GM12878 (cell line): ENCODE results near the gene USP17L28. TPM values are rescaled to one million over a fixed set of nuclear protein-coding genes. Genes with fewer than 3 reads are reported as not detected.
A peak's percentile ranks its signal among the peaks of the same experiment; 100 is the strongest.
"Not testable (repeated sequence)": the region's sequence is repeated elsewhere in the genome, so short reads cannot be mapped to it uniquely, and the experiment has no call there.

ENCODE experiments used
- ATAC-seq: fragments of 200-7000 bp; cut with Tn5 transposase; 3 replicates; pipeline ENCODE4 v1.9.1; 2020; ENCODE audit warnings: mild to moderate bottlenecking, moderate library complexity
- BruUV-seq: library from RNA; stranded (reverse); fragments of 400-500 nt; replicated peaks from 2 replicates; lab custom pipeline; 2021; lab: Mats Ljungman, UMichigan
- CTCF ChIA-PET: fragments of 300-600 bp; sonication (Branson Sonifier 250); formaldehyde crosslinking; extraction: SDS; loops from one replicate; lab custom pipeline; 2021; ENCODE audit warnings: inconsistent platforms; lab: Yijun Ruan, JAX
- POLR2A ChIA-PET: fragments of 350-600 bp; formaldehyde crosslinking; extraction: SDS; loops from one replicate; lab custom pipeline; 2021; ENCODE audit warnings: inconsistent platforms; lab: Charles Lee
- RAD21 ChIA-PET: fragments of 300-600 bp; sonication (Branson Sonifier 250); formaldehyde crosslinking; loops from one replicate; lab custom pipeline; 2023; ENCODE audit warnings: antibody characterized with exemption; ENCODE audit not compliant: unreplicated experiment; lab: Charles Lee
- SMC1A ChIA-PET: fragments of 300-600 bp; sonication (Branson Sonifier 250); formaldehyde crosslinking; loops from one replicate; lab custom pipeline; 2023; ENCODE audit not compliant: unreplicated experiment, uncharacterized antibody; lab: Charles Lee
- DNase-seq: peaks from one replicate; pipeline ENCODE4 v3.0.0-alpha.2; 2011; ENCODE audit warnings: low read depth, low spot score
- FAIRE-seq: peaks from 3 replicates; lab custom pipeline; 2011; peaks lifted over from hg19 to GRCh38; lab: Jason Lieb, UNC
- H2AFZ ChIP-seq: 2 replicates; pipeline ENCODE4 v1.6.0; 2011; ENCODE audit warnings: low read depth, low read length, control low read depth; ENCODE audit not compliant: control insufficient read depth
- H3K27ac ChIP-seq: 2 replicates; pipeline ENCODE4 v1.5.1; 2011; ENCODE audit warnings: control low read depth; ENCODE audit not compliant: control insufficient read depth, insufficient read depth
- H3K27me3 ChIP-seq, 2 experiments: replicated peaks in 1 of 2; 2 replicates each; pipeline versions ENCODE4 v1.6.0 to v1.6.1; 2011; ENCODE audit warnings: low read length in 1 of 2; ENCODE audit not compliant: control insufficient read depth in 2 of 2, insufficient read depth in 2 of 2
- H3K36me3 ChIP-seq, 2 experiments: 2 replicates each; pipeline ENCODE4 v1.5.1; 2011; ENCODE audit warnings: low read length in 1 of 2; ENCODE audit not compliant: control insufficient read depth in 2 of 2, insufficient read depth in 2 of 2
- H3K4me1 ChIP-seq: 2 replicates; pipeline ENCODE4 v1.6.1; 2011; ENCODE audit warnings: mild to moderate bottlenecking, low read length, moderate library complexity, mixed read lengths; ENCODE audit not compliant: control insufficient read depth, insufficient read depth
- H3K4me2 ChIP-seq: 2 replicates; pipeline ENCODE4 v1.6.0; 2011; ENCODE audit warnings: control low read depth; ENCODE audit not compliant: control insufficient read depth, insufficient read depth
- H3K4me3 ChIP-seq: fragments of 200-600 bp; sonication (generic); 2 replicates; pipeline ENCODE4 v1.5.1; 2016
- H3K79me2 ChIP-seq: 2 replicates; pipeline ENCODE4 v1.6.0; 2011; ENCODE audit warnings: low read length; ENCODE audit not compliant: control insufficient read depth, insufficient read depth
- H3K9ac ChIP-seq: 2 replicates; pipeline ENCODE4 v1.8.0; 2011; ENCODE audit warnings: low read length, control low read depth, mixed read lengths; ENCODE audit not compliant: control insufficient read depth, insufficient read depth
- H3K9me3 ChIP-seq: replicated peaks from 3 replicates; pipeline ENCODE4 v1.5.1; 2011; ENCODE audit warnings: mild to moderate bottlenecking, low read length; ENCODE audit not compliant: control insufficient read depth, insufficient read depth
- H4K20me1 ChIP-seq: 2 replicates; pipeline ENCODE4 v1.6.0; 2011; ENCODE audit not compliant: control insufficient read depth, insufficient read depth
- BCL11A ChIP-seq: IDR thresholded peaks from 2 replicates; pipeline ENCODE4 v1.6.1; 2011; ENCODE audit warnings: low read depth, low read length
- BRCA1 ChIP-seq: IDR thresholded peaks from 2 replicates; pipeline ENCODE4 v1.6.1; 2011; ENCODE audit warnings: low read depth, low read length, improper control_type of control experiment
- CHD4 ChIP-seq: fragments of 200-600 bp; sonication (generic); IDR thresholded peaks from 2 replicates; pipeline ENCODE4 v1.6.1; 2016; ENCODE audit warnings: mild to moderate bottlenecking
- KLF5 ChIP-seq: fragments of 450-650 bp; IDR thresholded peaks from 2 replicates; pipeline ENCODE4 v1.6.1; 2014; ENCODE audit warnings: mild to moderate bottlenecking; ENCODE audit not compliant: partially characterized antibody
- MTA3 ChIP-seq: IDR thresholded peaks from 2 replicates; pipeline ENCODE4 v1.6.1; 2012; ENCODE audit warnings: low read length, inconsistent platforms, borderline replicate concordance
- PML ChIP-seq: IDR thresholded peaks from 2 replicates; pipeline ENCODE4 v1.6.1; 2012; ENCODE audit warnings: low read length, inconsistent platforms
- POU2F2 ChIP-seq: IDR thresholded peaks from 3 replicates; pipeline ENCODE4 v1.6.1; 2011; ENCODE audit warnings: low read depth, mild to moderate bottlenecking, low read length, borderline replicate concordance
- RAD21 ChIP-seq: IDR thresholded peaks from 2 replicates; pipeline ENCODE4 v1.6.1; 2011; ENCODE audit warnings: mild to moderate bottlenecking, low read depth, low read length, moderate library complexity; ENCODE audit not compliant: insufficient read depth
- SMARCA5 ChIP-seq: fragments of 450-650 bp; IDR thresholded peaks from 2 replicates; pipeline ENCODE4 v1.6.1; 2017; ENCODE audit warnings: mild to moderate bottlenecking
- SMC3 ChIP-seq: IDR thresholded peaks from 2 replicates; pipeline ENCODE4 v1.6.1; 2011; ENCODE audit warnings: low read length, improper control_type of control experiment, borderline replicate concordance
- SREBF1 ChIP-seq: IDR thresholded peaks from 2 replicates; pipeline ENCODE4 v1.6.1; 2012; ENCODE audit warnings: mild to moderate bottlenecking, low read length
- YBX1 ChIP-seq: fragments of 450-650 bp; IDR thresholded peaks from 2 replicates; pipeline ENCODE4 v1.6.1; 2016; ENCODE audit warnings: antibody characterized with exemption
- ZSCAN29 ChIP-seq: fragments of 450-650 bp; IDR thresholded peaks from 2 replicates; pipeline ENCODE4 v1.6.1; 2017; ENCODE audit warnings: mild to moderate bottlenecking, moderate library complexity
- WGBS: methylation state at CpG from one replicate; pipeline ENCODE4 v1.1.6; 2016; ENCODE audit warnings: low lambda C conversion rate; ENCODE audit not compliant: insufficient replicate concordance, insufficient coverage; ENCODE audit errors: missing lambda C conversion rate; 5-methylcytosine and 5-hydroxymethylcytosine counted together
- in situ Hi-C: fragments of 300-500 bp; cut with MboI; formaldehyde crosslinking; loops from 9 replicates; pipeline ENCODE4 v1.14.3; 2018; ENCODE audit warnings: mixed read lengths
- intact Hi-C: fragments of 100-400 bp; cut with micrococcal nuclease; formaldehyde crosslinking; loops from one replicate; pipeline ENCODE4 v1.14.2; 2022; ENCODE audit not compliant: unreplicated experiment
- polyA plus RNA-seq, 11 experiments: library from polyadenylated mRNA; depleted of rRNA in 4 of 11; unstranded in 6 of 11; stranded (reverse) in 5 of 11; fragments of >200 nt; fragmentation: Nextera tagmentation in 4 of 11; fragmentation: Illumina TruSeq in 1 of 11; extraction: Ambion mirVana in 4 of 11; extraction: Trizol in 1 of 11; gene quantifications; 1 replicate in 1 of 11; 2 replicates in 10 of 11; pipeline versions ENCODE4 v1.2.1 to v1.2.3, GENCODE V29; 2011 to 2016; ENCODE audit warnings: inconsistent platforms in 2 of 11, missing spikeins in 2 of 11, low read depth in 1 of 11
- total RNA-seq, 4 experiments: library from RNA; depleted of rRNA in 3 of 4; stranded (reverse); fragments of >200 nt in 3 of 4; fragmentation: Illumina TruSeq in 1 of 4; extraction: Trizol in 1 of 4; gene quantifications; 2 replicates each; pipeline versions ENCODE4 v1.2.1 to v1.2.3, GENCODE V29; 2013 to 2021
- TF ChIP-seq, protein P1 (sequence below), 3 experiments: IDR thresholded peaks in 2 of 3; conservative IDR thresholded peaks in 1 of 3; 2 replicates each; pipeline ENCODE4 v1.5.1; 2011; ENCODE audit warnings: low read depth in 3 of 3, low read length in 3 of 3, mild to moderate bottlenecking in 3 of 3, control low read depth in 2 of 3, moderate library complexity in 2 of 3, inconsistent platforms in 1 of 3, mixed read lengths in 1 of 3; ENCODE audit not compliant: control insufficient read depth in 2 of 3, insufficient read depth in 1 of 3; ENCODE audit errors: extremely low read depth in 1 of 3
- TF ChIP-seq, protein P2 (sequence below): fragments of 150-350 bp; IDR thresholded peaks from 2 replicates; pipeline ENCODE4 v1.6.1; 2016; ENCODE audit warnings: low read depth, low read length

The USP17L28 gene
- total and polyA plus RNA-seq, 10 of the 15 experiments (the other 5 are each of a cell fraction or from before 2014, with no cell fraction given) = not detected

DNA sequence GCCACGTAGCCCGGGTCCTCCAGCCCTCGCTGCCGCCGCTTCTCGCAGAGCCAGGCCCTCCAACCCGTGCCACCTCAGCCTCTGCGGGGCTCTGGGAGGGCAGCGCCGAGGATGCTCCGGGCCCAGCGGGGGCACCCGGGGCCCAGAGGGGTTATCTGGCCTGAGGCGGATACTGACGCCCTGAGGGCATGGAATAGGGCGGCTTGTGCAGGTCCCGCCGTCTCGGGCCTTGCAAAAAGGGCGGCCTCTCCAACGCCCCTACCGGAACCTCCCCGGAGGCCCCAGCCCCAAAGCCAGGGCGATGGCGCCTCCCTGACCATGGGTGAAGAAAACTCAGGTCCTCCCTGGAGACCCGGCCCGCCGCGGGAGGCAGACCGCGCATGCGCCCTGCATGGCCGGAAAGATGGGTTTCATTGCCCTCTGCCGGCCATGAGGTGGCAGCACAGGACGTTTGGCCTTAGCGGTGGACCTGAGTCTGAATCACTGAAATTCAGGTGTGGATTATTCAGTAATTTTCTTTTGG, 32.4 kb downstream of the USP17L28 start:
- DNase-seq, FAIRE-seq, CTCF ChIA-PET, H3K9ac ChIP-seq, H3K27me3 ChIP-seq, in situ Hi-C loops, H3K9me3 ChIP-seq, BruUV-seq, H3K4me2 ChIP-seq, RAD21 ChIA-PET, H2AFZ ChIP-seq, POLR2A ChIA-PET, SMC1A ChIA-PET, intact Hi-C loops, H3K27ac ChIP-seq, ATAC-seq, H3K4me1 ChIP-seq, H3K36me3 ChIP-seq, H3K79me2 ChIP-seq, H3K4me3 ChIP-seq, H4K20me1 ChIP-seq: not testable (repeated sequence)
- 30% methylated on average over 28 of the region's 36 CpGs for WGBS
- TF ChIP-seq, protein P1, sequence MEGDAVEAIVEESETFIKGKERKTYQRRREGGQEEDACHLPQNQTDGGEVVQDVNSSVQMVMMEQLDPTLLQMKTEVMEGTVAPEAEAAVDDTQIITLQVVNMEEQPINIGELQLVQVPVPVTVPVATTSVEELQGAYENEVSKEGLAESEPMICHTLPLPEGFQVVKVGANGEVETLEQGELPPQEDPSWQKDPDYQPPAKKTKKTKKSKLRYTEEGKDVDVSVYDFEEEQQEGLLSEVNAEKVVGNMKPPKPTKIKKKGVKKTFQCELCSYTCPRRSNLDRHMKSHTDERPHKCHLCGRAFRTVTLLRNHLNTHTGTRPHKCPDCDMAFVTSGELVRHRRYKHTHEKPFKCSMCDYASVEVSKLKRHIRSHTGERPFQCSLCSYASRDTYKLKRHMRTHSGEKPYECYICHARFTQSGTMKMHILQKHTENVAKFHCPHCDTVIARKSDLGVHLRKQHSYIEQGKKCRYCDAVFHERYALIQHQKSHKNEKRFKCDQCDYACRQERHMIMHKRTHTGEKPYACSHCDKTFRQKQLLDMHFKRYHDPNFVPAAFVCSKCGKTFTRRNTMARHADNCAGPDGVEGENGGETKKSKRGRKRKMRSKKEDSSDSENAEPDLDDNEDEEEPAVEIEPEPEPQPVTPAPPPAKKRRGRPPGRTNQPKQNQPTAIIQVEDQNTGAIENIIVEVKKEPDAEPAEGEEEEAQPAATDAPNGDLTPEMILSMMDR (IDR thresholded peaks at IDR 0.05 in 2 of 3, conservative IDR thresholded peaks at IDR 0.05 in 1 of 3; ENCODE audit: control insufficient read depth in 2 of 3, extremely low read depth in 1 of 3, insufficient read depth in 1 of 3, low read depth in 3 of 3, low read length in 3 of 3) = peak in 1 of 3 experiments; percentile 11; a peak in 1 of 6 replicates

DNA sequence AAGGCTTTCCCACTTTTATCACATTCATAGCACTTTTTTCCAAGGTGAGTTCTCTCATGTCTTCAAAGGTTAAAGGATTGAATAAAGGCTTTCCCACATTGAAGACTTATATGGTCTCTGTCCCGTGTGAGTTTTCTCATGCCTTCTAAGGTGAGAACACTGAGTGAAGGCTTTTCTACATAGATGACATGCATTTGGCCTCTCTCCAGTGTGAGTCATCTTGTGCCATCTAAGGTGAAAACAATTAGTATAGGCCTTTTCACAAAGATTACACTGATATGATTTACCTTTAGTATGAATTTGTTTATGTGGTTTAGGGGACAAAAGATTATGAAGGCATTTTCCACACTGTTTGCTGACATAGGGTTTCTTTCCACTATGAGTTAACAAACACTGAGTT, 35.4 kb downstream of the USP17L28 start:
- no peaks in the 10 kb centered on the region for H3K27me3 ChIP-seq
- DNase-seq (no peak), FAIRE-seq (no peak), ATAC-seq (no peak)
- H3K27ac ChIP-seq = no peak overlapping the region
- H3K9me3 ChIP-seq = no peaks in the 10 kb centered on the region
- WGBS = 6% methylated on average over 1 of the region's 1 CpG
- ChIA-PET CTCF (no interaction called here), POLR2A (no interaction called here), SMC1A (no interaction called here), RAD21 (no interaction called here)
- no peak overlapping the region for H2AFZ ChIP-seq
- intact Hi-C loops = no loop called here
- H3K4me3 ChIP-seq = no peak overlapping the region
- H3K9ac ChIP-seq = no peak overlapping the region
- H3K36me3 ChIP-seq = no peaks in the 10 kb centered on the region
- no TSS peak for BruUV-seq
- no peak overlapping the region for H3K4me2 ChIP-seq
- in situ Hi-C loops = no loop called here
- no peaks in the 10 kb centered on the region for H4K20me1 ChIP-seq
- H3K4me1 ChIP-seq = no peaks in the 10 kb centered on the region
- H3K79me2 ChIP-seq = no peaks in the 10 kb centered on the region
- TF ChIP-seq KLF5 = no peak
- no peak for TF ChIP-seq BCL11A
- no peak for TF ChIP-seq PML
- no peak for TF ChIP-seq SMC3
- no peak for TF ChIP-seq SMARCA5
- no peak for TF ChIP-seq RAD21
- no peak for TF ChIP-seq YBX1
- no peak for TF ChIP-seq BRCA1
- no peak for TF ChIP-seq CHD4
- TF ChIP-seq, protein P2, sequence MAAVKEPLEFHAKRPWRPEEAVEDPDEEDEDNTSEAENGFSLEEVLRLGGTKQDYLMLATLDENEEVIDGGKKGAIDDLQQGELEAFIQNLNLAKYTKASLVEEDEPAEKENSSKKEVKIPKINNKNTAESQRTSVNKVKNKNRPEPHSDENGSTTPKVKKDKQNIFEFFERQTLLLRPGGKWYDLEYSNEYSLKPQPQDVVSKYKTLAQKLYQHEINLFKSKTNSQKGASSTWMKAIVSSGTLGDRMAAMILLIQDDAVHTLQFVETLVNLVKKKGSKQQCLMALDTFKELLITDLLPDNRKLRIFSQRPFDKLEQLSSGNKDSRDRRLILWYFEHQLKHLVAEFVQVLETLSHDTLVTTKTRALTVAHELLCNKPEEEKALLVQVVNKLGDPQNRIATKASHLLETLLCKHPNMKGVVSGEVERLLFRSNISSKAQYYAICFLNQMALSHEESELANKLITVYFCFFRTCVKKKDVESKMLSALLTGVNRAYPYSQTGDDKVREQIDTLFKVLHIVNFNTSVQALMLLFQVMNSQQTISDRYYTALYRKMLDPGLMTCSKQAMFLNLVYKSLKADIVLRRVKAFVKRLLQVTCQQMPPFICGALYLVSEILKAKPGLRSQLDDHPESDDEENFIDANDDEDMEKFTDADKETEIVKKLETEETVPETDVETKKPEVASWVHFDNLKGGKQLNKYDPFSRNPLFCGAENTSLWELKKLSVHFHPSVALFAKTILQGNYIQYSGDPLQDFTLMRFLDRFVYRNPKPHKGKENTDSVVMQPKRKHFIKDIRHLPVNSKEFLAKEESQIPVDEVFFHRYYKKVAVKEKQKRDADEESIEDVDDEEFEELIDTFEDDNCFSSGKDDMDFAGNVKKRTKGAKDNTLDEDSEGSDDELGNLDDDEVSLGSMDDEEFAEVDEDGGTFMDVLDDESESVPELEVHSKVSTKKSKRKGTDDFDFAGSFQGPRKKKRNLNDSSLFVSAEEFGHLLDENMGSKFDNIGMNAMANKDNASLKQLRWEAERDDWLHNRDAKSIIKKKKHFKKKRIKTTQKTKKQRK = no peak
- TF ChIP-seq MTA3 = no peak
- TF ChIP-seq SREBF1 = no peak
- no peak for TF ChIP-seq ZSCAN29
- no peak for TF ChIP-seq POU2F2
